ENCODE measurements around the gene IFT57.

Gene IFT57

GRCh38 chr3:108218811-108219210 lies 3.4 kb downstream of the IFT57 start:
- H4K20me1 ChIP-seq (ENCODE audit: insufficient read depth, low read length, poor library complexity, severe bottlenecking): no peaks in the 10 kb centered on the region
- no peak for TF ChIP-seq EZH2phosphoT487 (IDR thresholded peaks at IDR 0.05; ENCODE audit: borderline replicate concordance)
- TF ChIP-seq, protein P1, sequence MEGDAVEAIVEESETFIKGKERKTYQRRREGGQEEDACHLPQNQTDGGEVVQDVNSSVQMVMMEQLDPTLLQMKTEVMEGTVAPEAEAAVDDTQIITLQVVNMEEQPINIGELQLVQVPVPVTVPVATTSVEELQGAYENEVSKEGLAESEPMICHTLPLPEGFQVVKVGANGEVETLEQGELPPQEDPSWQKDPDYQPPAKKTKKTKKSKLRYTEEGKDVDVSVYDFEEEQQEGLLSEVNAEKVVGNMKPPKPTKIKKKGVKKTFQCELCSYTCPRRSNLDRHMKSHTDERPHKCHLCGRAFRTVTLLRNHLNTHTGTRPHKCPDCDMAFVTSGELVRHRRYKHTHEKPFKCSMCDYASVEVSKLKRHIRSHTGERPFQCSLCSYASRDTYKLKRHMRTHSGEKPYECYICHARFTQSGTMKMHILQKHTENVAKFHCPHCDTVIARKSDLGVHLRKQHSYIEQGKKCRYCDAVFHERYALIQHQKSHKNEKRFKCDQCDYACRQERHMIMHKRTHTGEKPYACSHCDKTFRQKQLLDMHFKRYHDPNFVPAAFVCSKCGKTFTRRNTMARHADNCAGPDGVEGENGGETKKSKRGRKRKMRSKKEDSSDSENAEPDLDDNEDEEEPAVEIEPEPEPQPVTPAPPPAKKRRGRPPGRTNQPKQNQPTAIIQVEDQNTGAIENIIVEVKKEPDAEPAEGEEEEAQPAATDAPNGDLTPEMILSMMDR (conservative IDR thresholded peaks at IDR 0.05; ENCODE audit: low read length): no peak
- peaks cover 19% of the 10 kb centered on the region for H3K4me1 ChIP-seq (ENCODE audit: insufficient read depth, low read length, poor library complexity, severe bottlenecking)
- H3K9ac ChIP-seq (ENCODE audit: low read depth, low read length, poor library complexity, severe bottlenecking): no peak overlapping the region
- no peak overlapping the region for H2AFZ ChIP-seq (ENCODE audit: low read length)
- H3K9me2 ChIP-seq (replicated peaks; ENCODE audit: low read depth, low read length): no peaks in the 10 kb centered on the region
- H3K9me3 ChIP-seq (ENCODE audit: insufficient read depth, low read depth, low read length): no peaks in the 10 kb centered on the region
- no peak overlapping the region for H3K4me2 ChIP-seq (ENCODE audit: low read depth, low read length, poor library complexity, severe bottlenecking)
- H3K79me2 ChIP-seq (ENCODE audit: insufficient read depth, low read length): no peaks in the 10 kb centered on the region
- H3F3A ChIP-seq (ENCODE audit: low read depth): no peaks in the 10 kb centered on the region
- H3K4me3 ChIP-seq (ENCODE audit: low read length, poor library complexity, severe bottlenecking): no peak overlapping the region
- H3K27me3 ChIP-seq (ENCODE audit: insufficient read depth, low read length, poor library complexity, severe bottlenecking): no peaks in the 10 kb centered on the region
- H3K36me3 ChIP-seq (ENCODE audit: insufficient read depth, low read length): no peaks in the 10 kb centered on the region

- Histone ChIP-seq H3K9me3 (ENCODE audit: insufficient read depth, low read depth, low read length) (no peaks in the 10 kb centered on the region), H3K9me2 (replicated peaks; ENCODE audit: low read depth, low read length) (no peaks in the 10 kb centered on the region), H3K36me3 (ENCODE audit: insufficient read depth, low read length) (no peaks in the 10 kb centered on the region), H3K27me3 (ENCODE audit: insufficient read depth, low read length, poor library complexity, severe bottlenecking) (no peaks in the 10 kb centered on the region), H3K9ac (ENCODE audit: low read depth, low read length, poor library complexity, severe bottlenecking) (no peak overlapping the region), H3K79me2 (ENCODE audit: insufficient read depth, low read length) (no peaks in the 10 kb centered on the region), H4K20me1 (ENCODE audit: insufficient read depth, low read length, poor library complexity, severe bottlenecking) (no peaks in the 10 kb centered on the region), H3K4me2 (ENCODE audit: low read depth, low read length, poor library complexity, severe bottlenecking) (peak overlapping the region; percentile 17), H3K4me1 (ENCODE audit: insufficient read depth, low read length, poor library complexity, severe bottlenecking) (no peaks in the 10 kb centered on the region), H3F3A (ENCODE audit: low read depth) (no peaks in the 10 kb centered on the region), H2AFZ (ENCODE audit: low read length) (peak overlapping the region; percentile 38), H3K4me3 (ENCODE audit: low read length, poor library complexity, severe bottlenecking) (peak overlapping the region; percentile 12)
- TF ChIP-seq, protein P1 (conservative IDR thresholded peaks at IDR 0.05; ENCODE audit: low read length): no peak
- no peak for TF ChIP-seq EZH2phosphoT487 (IDR thresholded peaks at IDR 0.05; ENCODE audit: borderline replicate concordance)
Observed at GRCh38 chr3:108215871-108216270, 6.4 kb downstream of the IFT57 start.

GRCh38 chr3:108209579-108209978 lies 12.6 kb downstream of the IFT57 start:
- no peaks in the 10 kb centered on the region for H3K36me3 ChIP-seq (ENCODE audit: insufficient read depth, low read length)
- no peaks in the 10 kb centered on the region for H3K27me3 ChIP-seq (ENCODE audit: insufficient read depth, low read length, poor library complexity, severe bottlenecking)
- H3K9me3 ChIP-seq (ENCODE audit: insufficient read depth, low read depth, low read length): no peaks in the 10 kb centered on the region
- H3K4me2 ChIP-seq (ENCODE audit: low read depth, low read length, poor library complexity, severe bottlenecking): no peak overlapping the region
- H3F3A ChIP-seq (ENCODE audit: low read depth): no peaks in the 10 kb centered on the region
- TF ChIP-seq, protein P1 (conservative IDR thresholded peaks at IDR 0.05; ENCODE audit: low read length): no peak
- TF ChIP-seq EZH2phosphoT487 (IDR thresholded peaks at IDR 0.05; ENCODE audit: borderline replicate concordance): no peak
- H3K79me2 ChIP-seq (ENCODE audit: insufficient read depth, low read length): no peaks in the 10 kb centered on the region
- H2AFZ ChIP-seq (ENCODE audit: low read length): no peak overlapping the region
- H4K20me1 ChIP-seq (ENCODE audit: insufficient read depth, low read length, poor library complexity, severe bottlenecking): no peaks in the 10 kb centered on the region
- no peaks in the 10 kb centered on the region for H3K4me1 ChIP-seq (ENCODE audit: insufficient read depth, low read length, poor library complexity, severe bottlenecking)
- no peaks in the 10 kb centered on the region for H3K9me2 ChIP-seq (replicated peaks; ENCODE audit: low read depth, low read length)
- H3K9ac ChIP-seq (ENCODE audit: low read depth, low read length, poor library complexity, severe bottlenecking): no peak overlapping the region
- no peak overlapping the region for H3K4me3 ChIP-seq (ENCODE audit: low read length, poor library complexity, severe bottlenecking)
